HL-60/S4 treated with phorbol 12-myristate 13-acetate at 8.2 ng/mL for 4 days and 3 days (cell line): ENCODE results near the gene MALAT1.
"Not testable (repeated sequence)": the region's sequence is repeated elsewhere in the genome, so short reads cannot be mapped to it uniquely, and the experiment has no call there.

Experiments used
- in situ Hi-C: fragments of 300-500 bp; cut with MboI; formaldehyde crosslinking; loops from 2 replicates; pipeline ENCODE4 v1.15.0; 2022; ENCODE audit warnings: low sequenced_read_pairs

Gene MALAT1

DNA sequence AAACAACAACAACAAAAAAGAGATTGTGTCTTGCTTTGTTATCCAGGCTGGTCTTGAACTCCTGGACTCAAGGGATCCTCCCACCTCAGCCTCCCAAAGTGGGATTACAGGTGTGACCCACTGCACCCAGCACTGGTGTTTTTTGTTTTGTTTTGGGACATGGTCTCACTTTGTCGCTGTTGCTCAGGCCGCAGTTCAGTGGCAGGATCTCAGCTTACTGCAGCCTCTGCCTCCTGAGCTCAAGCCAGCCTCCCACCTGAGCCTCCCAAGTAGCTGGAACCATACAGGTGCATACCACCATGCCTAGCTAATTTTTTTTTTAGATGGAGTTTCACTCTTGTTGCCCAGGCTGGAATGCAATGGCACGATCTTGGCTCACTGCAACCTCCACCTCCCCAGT lies 13.5 kb downstream of the MALAT1 start:
- in situ Hi-C loops: loop anchor here (10.0 kb wide), 1 partner anchor 148 kb away; no protein-coding TSS in a partner anchor

DNA sequence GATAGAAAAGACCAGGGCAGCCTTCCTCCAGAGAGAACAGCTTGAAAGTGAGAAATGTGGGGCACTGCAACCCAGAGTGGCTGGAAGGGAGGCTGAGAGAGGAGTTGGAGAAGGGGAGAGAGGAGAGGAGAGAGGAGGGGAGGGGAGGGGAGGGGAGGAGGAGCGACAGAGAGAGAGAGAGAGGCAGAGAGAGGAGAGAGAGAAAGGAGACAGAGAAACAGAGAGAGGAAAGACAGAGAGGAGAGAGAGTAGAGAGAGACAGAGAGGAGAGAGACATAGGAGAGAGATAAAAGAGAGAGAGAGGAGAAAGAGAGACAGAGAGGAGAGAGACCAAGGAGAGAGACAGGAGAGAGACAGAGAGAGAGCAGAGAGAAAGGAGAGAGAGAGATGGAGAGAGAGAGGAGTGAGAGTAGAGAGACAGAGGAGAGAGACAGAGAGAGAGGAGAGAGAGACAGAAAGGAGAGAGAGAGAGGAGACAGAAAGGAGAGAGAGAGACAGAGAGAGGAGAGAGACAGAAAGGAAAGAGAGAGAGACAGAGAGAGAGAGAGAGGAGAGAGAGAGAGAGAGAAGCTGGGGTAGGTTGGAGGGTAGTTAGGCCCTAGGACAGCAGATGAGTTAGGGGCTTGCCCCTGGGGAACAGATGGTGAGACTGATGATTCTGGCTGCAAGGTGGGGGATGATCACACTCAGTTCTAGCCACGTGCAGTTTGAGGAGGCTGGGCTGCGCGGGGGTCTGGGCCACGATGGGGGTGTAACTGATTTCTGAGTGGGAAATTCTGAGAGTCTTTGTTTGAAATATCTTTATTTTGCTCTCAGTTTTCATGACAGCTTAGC lies 17.5 kb downstream of the MALAT1 start:
- in situ Hi-C loops: loop anchor here (10.0 kb wide), 1 partner anchor 152 kb away; no protein-coding TSS in a partner anchor

DNA sequence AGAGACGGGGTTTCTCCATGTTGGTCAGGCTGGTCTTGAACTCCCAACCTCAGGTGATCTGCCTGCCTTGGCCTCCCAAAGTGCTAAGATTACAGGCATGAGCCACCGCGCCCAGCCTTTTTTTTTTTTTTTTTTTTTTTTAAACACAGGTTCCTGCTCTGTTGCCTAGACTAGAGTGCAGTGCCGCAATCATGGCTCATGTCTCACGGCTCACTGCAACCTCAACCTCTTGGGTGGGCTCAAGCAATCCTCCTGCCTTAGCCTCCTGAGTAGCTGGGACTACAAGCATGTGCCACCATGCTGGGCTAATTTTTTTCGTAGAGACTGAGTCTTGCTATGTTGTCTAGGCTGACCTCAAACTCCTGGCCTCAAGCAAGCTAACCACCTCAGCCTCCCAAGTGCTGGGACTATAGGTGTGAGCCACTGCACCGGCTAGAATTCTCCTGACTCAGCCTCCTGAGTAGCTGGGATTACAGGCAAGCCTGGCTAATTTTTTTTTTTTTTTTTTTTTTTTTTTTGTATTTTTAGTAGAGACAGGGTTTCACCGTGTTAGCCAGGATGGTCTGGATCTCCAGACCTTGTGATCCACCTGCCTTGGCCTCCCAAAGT lies 20.2 kb downstream of the MALAT1 start:
- in situ Hi-C loops: loop anchor here (10.0 kb wide), 1 partner anchor 154 kb away; no protein-coding TSS in a partner anchor

DNA sequence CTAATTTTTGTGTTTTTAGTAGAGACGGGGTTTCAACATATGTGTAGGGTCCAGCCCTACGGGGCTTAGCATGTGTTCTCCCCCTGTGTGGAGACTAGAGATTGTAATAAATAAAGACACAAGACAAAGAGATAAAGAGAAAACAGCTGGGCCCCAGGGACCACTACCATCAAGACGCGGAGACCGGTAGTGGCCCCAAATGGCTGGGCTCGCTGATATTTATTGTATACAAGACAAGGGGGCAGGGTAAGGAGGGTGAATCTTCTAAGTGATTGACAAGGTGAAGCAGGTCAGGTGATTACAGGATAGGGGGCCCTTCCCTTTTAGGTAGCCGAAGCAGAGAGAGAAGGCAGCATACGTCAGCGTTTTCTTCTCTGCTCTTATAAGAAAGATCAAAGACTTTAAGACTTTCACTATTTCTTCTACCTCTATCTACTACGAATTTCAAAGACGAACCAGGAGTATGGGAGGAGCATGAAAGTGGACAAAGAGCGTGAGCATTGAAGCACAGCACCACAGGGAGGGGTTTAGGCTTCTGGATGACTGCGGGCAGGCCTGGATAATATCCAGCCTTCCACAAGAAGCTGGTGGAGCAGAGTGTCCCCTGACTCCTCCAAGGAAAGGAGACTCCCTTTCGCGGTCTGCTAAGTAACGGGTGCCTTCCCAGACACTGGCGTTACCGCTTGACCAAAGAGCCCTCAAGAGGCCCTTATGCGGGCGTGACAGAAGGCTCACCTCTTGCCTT lies 23.1 kb downstream of the MALAT1 start:
- in situ Hi-C loops: not testable (repeated sequence)

DNA sequence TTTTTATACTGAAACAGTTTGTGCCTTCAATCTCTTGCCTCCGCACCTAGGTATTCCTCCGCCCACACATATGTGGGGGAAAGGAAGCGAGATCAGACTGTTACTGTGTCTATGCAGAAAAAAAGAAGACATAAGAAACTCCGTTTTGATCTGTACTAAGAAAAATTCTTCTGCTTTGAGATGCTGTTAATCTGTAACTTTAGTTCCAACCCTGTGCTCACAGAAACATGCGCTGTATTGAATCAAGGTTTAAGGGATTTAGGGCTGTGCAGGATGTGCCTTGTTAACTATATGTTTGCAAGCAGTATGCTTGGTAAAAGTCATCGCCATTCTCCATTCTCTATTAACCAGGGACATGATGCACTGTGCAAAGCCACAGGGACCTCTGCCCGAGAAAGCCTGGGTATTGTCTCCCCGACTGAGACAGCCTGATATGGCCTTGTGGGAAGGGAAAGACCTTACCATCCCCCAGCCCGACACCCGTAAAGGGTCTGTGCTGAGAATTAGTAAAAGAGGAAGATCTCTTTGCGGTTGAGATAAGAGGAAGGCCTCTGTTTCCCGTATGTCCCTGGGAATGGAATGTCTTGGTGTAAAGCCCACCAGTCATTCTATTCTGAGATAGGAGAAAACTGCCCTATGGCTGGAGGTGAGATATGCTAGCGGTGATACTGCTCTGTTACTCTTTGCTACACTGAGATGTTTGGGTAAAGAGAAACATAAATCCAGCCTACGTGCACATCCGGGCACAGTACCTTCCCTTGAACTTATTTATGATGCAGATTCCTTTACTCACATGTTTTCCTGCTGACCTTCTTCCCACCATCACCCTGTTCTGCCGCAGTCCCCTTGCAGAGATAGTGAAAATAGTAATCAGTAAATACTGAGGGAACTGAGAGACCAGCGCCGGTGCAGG lies 24.1 kb downstream of the MALAT1 start:
- in situ Hi-C loops: not testable (repeated sequence)

DNA sequence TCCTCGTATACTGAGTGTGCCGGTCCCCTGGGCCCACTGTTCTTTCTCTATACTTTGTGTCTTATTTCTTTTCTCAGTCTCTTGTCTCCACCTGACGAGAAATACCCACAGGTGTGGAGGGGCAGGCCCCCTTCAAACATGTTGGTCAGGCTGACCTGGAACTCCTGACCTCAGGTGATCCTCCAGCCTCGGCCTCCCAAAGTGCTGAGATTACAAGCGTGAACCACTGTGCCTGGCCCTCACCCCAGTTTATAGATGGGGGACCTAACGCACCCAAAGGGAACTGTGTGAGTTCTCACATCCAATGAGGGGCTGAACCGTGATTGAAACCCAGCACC lies 24.8 kb downstream of the MALAT1 start:
- in situ Hi-C loops: not testable (repeated sequence)

DNA sequence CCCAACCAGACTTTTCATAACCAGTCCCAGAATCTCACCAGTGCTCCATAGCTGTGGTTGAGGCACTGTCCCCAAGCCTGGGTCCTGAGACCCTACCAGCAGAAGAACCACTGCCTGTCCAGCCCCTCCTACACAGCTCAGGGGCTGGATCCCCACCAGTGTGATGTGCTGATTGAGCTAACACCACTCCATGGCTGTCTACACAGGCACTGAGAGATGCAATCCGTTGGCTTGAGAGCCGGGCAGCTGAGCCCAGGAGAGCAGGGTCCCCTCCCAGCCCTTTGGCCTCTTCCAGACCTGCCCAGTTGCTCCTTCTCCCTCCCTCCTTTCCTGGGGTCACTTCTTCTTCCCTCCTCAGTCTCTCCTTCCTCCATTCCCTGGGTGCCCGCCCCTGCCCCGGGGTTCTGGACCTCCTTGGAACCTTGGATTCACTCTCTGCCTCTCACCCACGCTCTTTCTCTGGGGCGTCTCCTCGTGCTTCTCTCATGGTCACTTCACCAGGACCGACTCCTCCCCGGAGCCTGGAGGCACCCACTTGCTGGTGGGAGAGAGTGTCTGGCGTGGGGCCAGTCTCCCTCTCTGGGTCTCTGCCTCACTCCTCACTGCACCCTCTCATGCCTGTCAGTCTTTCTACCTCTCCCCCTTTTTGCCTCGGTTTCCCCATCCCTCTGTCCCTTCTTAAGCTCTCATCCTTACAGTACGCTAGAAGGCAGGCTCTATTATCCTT lies 25.3 kb downstream of the MALAT1 start:
- in situ Hi-C loops: no loop called here

DNA sequence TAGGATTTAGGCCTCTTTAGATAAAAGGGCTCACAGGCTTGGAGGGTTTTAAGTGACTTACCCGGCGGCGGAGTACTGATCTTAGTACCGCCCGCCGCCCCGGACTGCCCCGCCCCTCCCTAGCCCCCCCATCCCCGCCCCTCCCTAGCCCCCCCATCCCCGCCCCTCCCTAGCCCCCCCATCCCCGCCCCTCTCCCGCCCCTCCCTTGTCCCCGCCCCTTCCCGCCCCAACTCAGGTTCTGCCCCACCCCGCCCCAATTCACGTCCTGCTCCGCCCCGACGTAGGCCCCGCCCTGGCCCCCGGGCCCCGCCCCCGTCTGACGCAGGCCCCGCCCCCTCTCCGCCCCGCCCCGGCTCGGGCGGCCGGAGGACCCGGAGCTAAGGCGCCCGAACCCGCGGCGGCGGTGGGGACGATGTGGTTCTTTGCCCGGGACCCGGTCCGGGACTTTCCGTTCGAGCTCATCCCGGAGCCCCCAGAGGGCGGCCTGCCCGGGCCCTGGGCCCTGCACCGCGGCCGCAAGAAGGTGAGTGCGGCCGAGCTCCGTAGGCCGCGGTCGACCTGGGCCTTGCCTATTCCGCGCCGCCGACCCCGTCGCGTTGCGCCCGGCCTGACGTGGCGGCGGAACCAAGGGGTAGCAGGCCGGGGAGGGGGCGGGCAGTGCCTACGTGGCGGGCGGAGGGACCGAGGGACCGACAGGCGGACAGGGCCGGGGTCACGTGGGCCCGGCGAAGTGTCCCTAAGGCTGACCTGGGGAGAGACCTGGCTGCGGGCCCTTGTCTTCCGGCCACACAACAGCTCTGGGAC lies 26.1 kb downstream of the MALAT1 start, which contains the start of gene SCYL1:
TSS of gene SCYL1 (plus strand) at position 343 of the 805 bp plus-strand sequence. CDS start at position 414, 71 bp downstream.
- in situ Hi-C loops: no loop called here

DNA sequence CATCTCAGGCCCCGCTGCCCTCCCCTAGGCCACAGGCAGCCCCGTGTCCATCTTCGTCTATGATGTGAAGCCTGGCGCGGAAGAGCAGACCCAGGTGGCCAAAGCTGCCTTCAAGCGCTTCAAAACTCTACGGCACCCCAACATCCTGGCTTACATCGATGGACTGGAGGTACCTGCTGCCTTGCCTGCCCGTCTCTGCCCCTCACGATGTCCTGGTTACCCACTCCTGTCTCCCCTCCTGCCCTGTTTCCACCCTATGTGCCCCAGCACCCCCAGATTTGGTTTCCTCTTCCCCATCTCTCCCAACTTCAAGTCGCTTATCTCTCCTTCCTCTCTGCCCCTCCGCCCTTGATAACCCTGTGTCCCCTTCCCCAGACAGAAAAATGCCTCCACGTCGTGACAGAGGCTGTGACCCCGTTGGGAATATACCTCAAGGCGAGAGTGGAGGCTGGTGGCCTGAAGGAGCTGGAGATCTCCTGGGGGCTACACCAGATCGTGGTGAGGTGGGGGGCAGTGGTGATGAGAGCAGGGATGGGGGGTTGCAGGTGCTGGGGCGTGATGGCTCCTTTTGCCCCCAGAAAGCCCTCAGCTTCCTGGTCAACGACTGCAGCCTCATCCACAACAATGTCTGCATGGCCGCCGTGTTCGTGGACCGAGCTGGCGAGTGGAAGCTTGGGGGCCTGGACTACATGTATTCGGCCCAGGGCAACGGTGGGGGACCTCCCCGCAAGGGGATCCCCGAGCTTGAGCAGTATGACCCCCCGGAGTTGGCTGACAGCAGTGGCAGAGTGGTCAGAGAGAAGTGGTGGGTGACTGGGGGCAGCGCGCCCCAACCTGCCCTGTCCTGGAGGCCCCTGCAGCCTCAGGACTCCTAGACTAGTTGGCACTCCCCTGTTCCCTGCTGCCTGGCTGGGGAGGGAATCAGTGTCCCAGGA lies 27.0 kb downstream of the MALAT1 start:
- in situ Hi-C loops: no loop called here

DNA sequence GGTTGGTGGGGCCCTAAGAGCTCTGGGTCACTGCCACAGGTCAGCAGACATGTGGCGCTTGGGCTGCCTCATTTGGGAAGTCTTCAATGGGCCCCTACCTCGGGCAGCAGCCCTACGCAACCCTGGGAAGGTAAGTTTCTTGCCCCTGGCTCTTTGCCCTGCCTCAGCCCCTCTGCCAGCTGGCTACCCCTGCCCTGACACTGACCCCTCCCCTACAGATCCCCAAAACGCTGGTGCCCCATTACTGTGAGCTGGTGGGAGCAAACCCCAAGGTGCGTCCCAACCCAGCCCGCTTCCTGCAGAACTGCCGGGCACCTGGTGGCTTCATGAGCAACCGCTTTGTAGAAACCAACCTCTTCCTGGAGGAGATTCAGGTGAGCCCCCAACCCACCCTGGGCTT lies 27.9 kb downstream of the MALAT1 start:
- in situ Hi-C loops: no loop called here

DNA sequence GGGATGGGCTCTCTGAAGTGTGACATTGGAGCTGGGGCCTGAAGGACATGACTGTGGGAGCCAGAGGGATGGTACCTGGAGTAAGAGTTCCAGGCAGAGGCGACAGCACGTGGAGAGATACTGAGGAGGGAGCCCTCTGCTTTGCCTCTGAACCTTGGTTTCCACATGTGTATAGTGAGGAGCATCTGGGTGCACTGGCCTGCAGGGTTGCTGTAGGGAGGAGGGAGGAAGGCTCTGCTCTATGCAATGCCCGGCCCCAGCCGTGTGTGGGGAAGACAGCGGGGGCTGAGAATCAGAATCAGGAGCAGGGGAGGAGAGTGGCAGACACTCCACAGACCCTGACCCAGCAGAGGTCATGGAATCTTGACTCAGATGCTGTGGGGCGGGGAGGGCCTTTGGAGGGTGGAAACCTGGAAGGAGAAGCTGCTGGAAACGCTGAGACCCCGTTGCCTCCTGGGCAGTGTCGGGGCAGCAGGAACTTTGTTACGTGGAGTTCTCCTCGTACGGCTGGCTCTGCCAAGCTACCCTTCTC lies 30.0 kb downstream of the MALAT1 start:
- in situ Hi-C loops: no loop called here

DNA sequence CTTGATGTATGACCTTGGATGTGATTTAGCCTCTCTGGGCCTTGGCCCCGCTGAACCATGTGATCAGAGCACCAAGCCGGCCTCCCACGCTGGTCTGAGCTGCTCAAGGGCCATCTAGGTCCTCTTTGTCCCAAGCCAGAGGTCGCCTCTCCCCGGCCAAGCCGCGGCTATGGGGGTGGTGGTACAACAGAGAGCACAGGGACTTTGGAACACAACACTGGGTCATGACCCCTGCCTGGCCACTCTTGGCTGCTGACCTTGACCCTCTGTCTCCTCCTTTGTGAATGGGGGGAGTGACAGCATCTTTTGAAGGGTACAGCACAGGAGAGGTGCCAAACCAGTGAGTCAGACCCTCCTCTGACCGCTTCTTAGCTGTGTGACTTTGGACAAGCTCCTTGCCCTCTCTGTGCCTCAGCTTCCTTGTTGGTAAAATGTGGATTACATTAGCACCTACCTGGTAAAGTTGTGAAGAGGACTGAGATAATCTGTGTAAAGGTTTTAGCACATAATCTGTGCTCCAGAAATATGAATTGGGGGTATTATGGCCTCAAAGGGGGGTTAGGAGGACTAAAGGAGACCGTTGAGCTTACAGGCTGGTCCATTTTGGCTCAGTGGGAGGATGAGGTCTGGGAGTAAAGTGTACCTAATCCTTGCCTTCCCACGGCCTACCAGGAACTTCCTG lies 30.8 kb downstream of the MALAT1 start:
- in situ Hi-C loops: no loop called here

DNA sequence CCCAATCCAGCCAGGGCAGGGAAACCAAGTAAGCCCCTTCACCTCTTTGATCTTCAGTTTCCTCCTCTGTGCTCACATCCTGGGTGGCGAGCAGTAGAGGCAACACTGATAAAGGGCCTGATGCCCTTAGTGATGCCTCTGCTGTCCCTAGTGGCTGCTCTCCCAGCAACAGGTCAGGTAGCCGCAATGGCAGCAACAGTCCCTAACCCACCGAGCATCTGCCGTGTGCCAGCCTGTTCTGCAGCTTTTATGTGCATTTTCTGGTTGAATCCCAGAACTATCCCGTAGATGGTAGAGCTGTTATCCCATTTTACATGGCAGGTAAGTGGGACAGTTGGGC lies 31.3 kb downstream of the MALAT1 start:
- in situ Hi-C loops: no loop called here

DNA sequence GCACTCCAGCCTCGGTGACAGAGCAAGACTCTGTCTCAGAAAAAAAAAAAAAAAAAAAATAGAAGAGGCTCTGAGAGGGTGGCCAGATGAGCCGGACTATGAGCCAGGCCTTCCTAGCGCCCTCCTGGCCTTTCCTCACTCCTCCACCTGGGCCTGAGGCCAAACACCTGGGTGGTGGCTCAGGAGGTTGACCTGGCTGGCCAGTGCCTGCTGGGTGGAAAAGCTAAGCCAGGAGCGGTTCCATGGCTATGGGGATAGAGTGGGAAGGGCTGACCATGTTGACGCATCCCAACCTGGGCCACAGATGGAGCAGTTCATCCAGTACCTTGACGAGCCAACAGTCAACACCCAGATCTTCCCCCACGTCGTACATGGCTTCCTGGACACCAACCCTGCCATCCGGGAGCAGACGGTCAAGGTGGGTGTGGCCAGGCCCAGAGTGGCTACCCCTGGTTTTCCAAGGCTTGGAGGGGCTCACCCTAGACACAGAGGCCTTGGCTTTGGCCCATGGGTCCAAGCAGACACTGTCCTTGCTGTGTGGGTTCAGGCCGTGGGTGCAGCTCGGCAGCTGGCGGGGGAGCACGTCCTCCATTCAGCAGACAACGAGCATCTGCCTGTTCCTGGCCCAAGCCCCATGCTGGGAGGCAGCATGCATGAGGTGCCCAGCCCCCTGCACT lies 33.7 kb downstream of the MALAT1 start:
- in situ Hi-C loops: no loop called here

DNA sequence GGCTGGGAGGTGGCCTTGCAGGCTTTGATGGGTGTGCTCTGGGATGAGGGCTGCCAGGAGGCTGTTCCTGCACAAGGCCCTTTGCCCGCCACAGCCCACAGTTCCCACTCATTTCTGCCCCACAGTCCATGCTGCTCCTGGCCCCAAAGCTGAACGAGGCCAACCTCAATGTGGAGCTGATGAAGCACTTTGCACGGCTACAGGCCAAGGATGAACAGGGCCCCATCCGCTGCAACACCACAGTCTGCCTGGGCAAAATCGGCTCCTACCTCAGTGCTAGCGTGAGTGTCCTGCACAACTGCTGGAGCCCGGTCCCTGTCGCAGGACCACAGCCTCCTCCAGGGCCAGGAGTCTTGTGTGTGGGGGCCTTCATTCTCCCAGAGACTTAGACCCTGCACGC lies 36.3 kb downstream of the MALAT1 start:
- in situ Hi-C loops: no loop called here

DNA sequence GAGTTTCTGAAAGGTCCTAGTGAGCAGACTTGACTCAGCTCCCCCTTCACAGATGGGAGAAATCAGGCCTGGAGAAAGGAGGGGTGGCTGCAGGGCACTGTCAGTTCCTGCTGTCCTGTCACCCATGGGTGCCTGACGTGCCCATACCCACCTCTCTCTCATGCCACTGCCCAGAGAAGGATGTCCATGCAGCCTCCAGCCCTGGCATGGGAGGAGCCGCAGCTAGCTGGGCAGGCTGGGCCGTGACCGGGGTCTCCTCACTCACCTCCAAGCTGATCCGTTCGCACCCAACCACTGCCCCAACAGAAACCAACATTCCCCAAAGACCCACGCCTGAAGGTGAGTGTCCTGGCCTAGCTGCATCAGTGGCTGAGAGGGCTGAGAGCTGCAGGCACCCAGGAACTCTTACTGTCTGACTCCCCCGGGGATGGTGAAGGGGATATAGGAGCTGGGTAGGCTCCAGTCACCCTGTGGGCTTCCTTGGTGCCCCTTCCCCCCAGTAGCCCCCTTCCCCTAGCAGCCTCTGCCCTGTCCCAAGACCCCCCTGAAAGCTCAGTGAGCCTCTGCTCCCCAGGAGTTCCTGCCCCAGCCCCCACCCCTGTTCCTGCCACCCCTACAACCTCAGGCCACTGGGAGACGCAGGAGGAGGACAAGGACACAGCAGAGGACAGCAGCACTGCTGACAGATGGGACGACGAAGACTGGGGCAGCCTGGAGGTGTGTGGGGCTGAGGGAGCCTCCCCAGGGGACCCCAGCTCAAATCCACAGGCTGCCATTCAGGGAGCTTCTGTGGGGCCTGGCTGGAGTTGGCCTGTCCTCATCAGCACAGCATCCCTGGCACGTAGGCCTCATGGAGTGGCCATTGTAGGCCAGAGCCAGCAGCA lies 37.8 kb downstream of the MALAT1 start:
- in situ Hi-C loops: no loop called here
